Measurements from ENCODE around the gene DNAI1. TPM values are rescaled to one million over a fixed set of nuclear protein-coding genes. Genes with fewer than 3 reads are reported as not detected.

The DNAI1 gene
- total RNA-seq, 1 experiment from 2014 or later: not detected

DNA sequence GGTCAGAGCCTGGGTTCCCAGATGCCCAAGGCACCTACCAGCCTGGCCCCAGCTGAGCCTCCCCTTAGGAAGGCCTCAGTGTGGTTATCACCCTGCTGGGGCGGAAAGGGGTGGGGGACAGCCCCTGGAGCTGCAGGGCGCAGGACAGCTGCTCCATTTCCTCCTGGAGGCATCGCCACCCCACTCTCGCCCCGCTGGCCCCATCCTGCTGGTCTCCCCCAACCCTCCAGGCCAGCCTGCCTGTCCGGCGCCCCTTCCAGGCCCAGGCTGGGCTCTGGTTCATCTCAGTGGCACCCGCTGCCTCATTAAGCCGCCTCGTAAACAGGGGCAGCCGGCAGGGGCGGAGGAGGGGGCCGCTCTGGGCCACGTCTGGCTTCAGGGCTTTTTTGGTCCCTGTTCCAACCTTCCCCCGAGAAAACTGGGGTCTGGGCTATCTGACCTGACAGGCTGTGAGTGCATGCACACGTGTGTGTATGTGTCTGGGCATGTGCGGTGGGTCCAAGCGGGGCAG is 95.0 kb downstream of the DNAI1 start:
- Histone ChIP-seq H3K9me3 (ENCODE audit: low read length) (no peaks in the 10 kb centered on the region), H3K4me1 (ENCODE audit: insufficient read depth, low read length) (no peaks in the 10 kb centered on the region), H3K36me3 (ENCODE audit: low read depth, low read length) (no peaks in the 10 kb centered on the region), H3K9ac (ENCODE audit: low read length) (no peak overlapping the region), H3K27me3 (ENCODE audit: low read length) (no peaks in the 10 kb centered on the region), H3K4me2 (ENCODE audit: low read length) (no peak overlapping the region), H3K9me2 (replicated peaks; ENCODE audit: low read length) (no peaks in the 10 kb centered on the region), H2AFZ (ENCODE audit: low read length) (no peak overlapping the region), H3K27ac (ENCODE audit: low read length) (no peak overlapping the region), H3K79me2 (ENCODE audit: low read length) (no peaks in the 10 kb centered on the region), H4K20me1 (ENCODE audit: low read length) (no peaks in the 10 kb centered on the region), H3K4me3 (ENCODE audit: low read length) (no peak overlapping the region), H3F3A (ENCODE audit: low read length, unreplicated experiment) (no peaks in the 10 kb centered on the region)
- ChIA-PET CTCF (no interaction called here), POLR2A (ENCODE audit: unreplicated experiment) (no interaction called here)
- no peak for TF ChIP-seq EZH2 (IDR thresholded peaks at IDR 0.05; ENCODE audit: low read length, unreplicated experiment)
- TF ChIP-seq, protein P1, sequence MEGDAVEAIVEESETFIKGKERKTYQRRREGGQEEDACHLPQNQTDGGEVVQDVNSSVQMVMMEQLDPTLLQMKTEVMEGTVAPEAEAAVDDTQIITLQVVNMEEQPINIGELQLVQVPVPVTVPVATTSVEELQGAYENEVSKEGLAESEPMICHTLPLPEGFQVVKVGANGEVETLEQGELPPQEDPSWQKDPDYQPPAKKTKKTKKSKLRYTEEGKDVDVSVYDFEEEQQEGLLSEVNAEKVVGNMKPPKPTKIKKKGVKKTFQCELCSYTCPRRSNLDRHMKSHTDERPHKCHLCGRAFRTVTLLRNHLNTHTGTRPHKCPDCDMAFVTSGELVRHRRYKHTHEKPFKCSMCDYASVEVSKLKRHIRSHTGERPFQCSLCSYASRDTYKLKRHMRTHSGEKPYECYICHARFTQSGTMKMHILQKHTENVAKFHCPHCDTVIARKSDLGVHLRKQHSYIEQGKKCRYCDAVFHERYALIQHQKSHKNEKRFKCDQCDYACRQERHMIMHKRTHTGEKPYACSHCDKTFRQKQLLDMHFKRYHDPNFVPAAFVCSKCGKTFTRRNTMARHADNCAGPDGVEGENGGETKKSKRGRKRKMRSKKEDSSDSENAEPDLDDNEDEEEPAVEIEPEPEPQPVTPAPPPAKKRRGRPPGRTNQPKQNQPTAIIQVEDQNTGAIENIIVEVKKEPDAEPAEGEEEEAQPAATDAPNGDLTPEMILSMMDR (conservative IDR thresholded peaks at IDR 0.05; ENCODE audit: low read depth, low read length): no peak
- no peak for TF ChIP-seq EZH2phosphoT487 (IDR thresholded peaks at IDR 0.05; ENCODE audit: borderline replicate concordance, low read length)
- intact Hi-C loops (cut with micrococcal nuclease): no loop called here
- no TSS peak for BruUV-seq (replicated peaks)
- ATAC-seq (no peak), DNase-seq (no peak)

DNA sequence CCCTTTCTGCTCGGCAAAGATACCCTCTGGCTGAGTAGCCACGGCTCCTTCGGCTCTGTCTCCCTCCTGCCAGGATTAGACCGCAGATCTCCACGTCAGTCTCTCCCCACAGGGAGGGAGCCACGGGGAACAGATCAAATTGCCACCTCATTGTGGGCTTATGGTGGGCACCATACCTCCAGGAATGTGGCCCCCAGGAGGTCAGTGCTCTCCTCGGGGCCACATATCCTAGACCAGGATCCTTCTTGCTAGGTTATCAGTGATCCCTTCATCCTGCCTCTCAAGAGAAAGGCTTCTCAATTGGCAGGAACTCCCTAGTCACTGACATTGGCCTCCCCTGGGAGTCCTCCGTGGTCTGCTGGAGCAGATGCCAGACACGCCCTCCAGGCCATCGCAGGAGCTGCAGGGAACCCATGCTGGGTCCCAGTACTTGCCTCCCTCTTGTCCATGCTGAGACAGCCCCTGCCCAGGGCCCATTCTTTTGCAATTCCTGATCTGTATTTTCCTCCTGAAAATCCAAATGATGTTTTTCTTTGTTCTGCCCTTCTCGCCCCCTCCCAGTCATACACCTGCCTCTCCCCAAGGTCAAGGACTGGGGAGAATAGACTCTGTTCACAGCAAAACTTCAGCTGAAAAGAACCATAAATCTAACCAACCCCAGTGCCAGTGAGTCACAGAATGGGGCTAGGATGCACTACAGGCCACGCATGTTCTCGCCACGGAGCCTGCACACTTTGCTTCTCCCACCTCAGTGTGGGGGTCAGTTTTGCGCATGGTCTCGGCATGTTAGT is 95.8 kb downstream of the DNAI1 start:
- TF ChIP-seq EZH2phosphoT487 (IDR thresholded peaks at IDR 0.05; ENCODE audit: borderline replicate concordance, low read length): no peak
- TF ChIP-seq, protein P1 (conservative IDR thresholded peaks at IDR 0.05; ENCODE audit: low read depth, low read length): no peak
- no peak for TF ChIP-seq EZH2 (IDR thresholded peaks at IDR 0.05; ENCODE audit: low read length, unreplicated experiment)
- Histone ChIP-seq H3K36me3 (ENCODE audit: low read depth, low read length) (no peaks in the 10 kb centered on the region), H3K9me2 (replicated peaks; ENCODE audit: low read length) (no peaks in the 10 kb centered on the region), H3K9ac (ENCODE audit: low read length) (no peak overlapping the region), H3K9me3 (ENCODE audit: low read length) (no peaks in the 10 kb centered on the region), H3F3A (ENCODE audit: low read length, unreplicated experiment) (no peaks in the 10 kb centered on the region), H3K4me2 (ENCODE audit: low read length) (no peak overlapping the region), H3K79me2 (ENCODE audit: low read length) (no peaks in the 10 kb centered on the region), H3K27me3 (ENCODE audit: low read length) (no peaks in the 10 kb centered on the region), H3K4me1 (ENCODE audit: insufficient read depth, low read length) (no peaks in the 10 kb centered on the region), H4K20me1 (ENCODE audit: low read length) (no peaks in the 10 kb centered on the region), H3K4me3 (ENCODE audit: low read length) (no peak overlapping the region), H3K27ac (ENCODE audit: low read length) (no peak overlapping the region), H2AFZ (ENCODE audit: low read length) (no peak overlapping the region)
- BruUV-seq (replicated peaks): no TSS peak
- intact Hi-C loops (cut with micrococcal nuclease): no loop called here
- ChIA-PET POLR2A (ENCODE audit: unreplicated experiment) (no interaction called here), CTCF (no interaction called here)
- ATAC-seq (no peak), DNase-seq (no peak)

DNA sequence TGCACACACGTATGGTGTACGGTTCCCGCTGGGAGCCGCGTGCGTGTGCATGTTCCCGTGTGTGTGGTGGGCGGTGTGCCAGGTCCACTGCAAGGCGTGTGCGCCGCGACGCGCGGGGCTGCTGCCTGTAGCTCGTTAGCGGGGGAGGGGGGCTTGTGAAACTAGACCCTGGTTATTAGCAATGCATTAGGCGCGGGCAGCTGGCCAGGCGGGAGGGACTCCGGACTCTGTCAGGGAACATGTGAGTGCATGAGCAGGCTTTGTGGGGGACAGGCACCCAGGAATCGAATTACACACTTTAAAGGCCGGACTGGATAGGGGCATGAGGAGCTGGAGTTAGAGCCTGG is 96.4 kb downstream of the DNAI1 start:
- ChIA-PET POLR2A (ENCODE audit: unreplicated experiment) (no interaction called here), CTCF (no interaction called here)

More for the DNA sequence above, 96.4 kb downstream of the DNAI1 start:
- no peaks in the 10 kb centered on the region for H4K20me1 ChIP-seq (ENCODE audit: low read length)
- TF ChIP-seq EZH2 (IDR thresholded peaks at IDR 0.05; ENCODE audit: low read length, unreplicated experiment): no peak
- no peak for TF ChIP-seq EZH2phosphoT487 (IDR thresholded peaks at IDR 0.05; ENCODE audit: borderline replicate concordance, low read length)
- TF ChIP-seq, protein P1 (conservative IDR thresholded peaks at IDR 0.05; ENCODE audit: low read depth, low read length): no peak
- no peaks in the 10 kb centered on the region for H3F3A ChIP-seq (ENCODE audit: low read length, unreplicated experiment)
- no peaks in the 10 kb centered on the region for H3K79me2 ChIP-seq (ENCODE audit: low read length)
- intact Hi-C loops (cut with micrococcal nuclease): no loop called here
- no peak overlapping the region for H3K4me3 ChIP-seq (ENCODE audit: low read length)
- no peaks in the 10 kb centered on the region for H3K36me3 ChIP-seq (ENCODE audit: low read depth, low read length)
- no peak overlapping the region for H3K9ac ChIP-seq (ENCODE audit: low read length)
- BruUV-seq (replicated peaks): no TSS peak
- H3K4me1 ChIP-seq (ENCODE audit: insufficient read depth, low read length): no peaks in the 10 kb centered on the region
- ATAC-seq: no peak
- H3K27me3 ChIP-seq (ENCODE audit: low read length): no peaks in the 10 kb centered on the region
- no peak overlapping the region for H3K4me2 ChIP-seq (ENCODE audit: low read length)
- H3K9me3 ChIP-seq (ENCODE audit: low read length): no peaks in the 10 kb centered on the region
- no peak overlapping the region for H3K27ac ChIP-seq (ENCODE audit: low read length)
- no peak overlapping the region for H2AFZ ChIP-seq (ENCODE audit: low read length)
- DNase-seq: no peak
- no peaks in the 10 kb centered on the region for H3K9me2 ChIP-seq (replicated peaks; ENCODE audit: low read length)

All from PC-3 (cell line).